Glutamatergic neuron (in vitro differentiated cells): ENCODE measurements around the gene PIK3R5. TPM values are rescaled to one million over a fixed set of nuclear protein-coding genes. Genes with fewer than 3 reads are reported as not detected.

Experiments
- DNase-seq: peaks from one replicate; pipeline ENCODE4 v3.0.0; 2022
- H3K27ac Mint-ChIP-seq: one replicate; pipeline ENCODE4 v1.8.0; 2020; ENCODE audit warnings: mild to moderate bottlenecking, mixed read lengths, inconsistent platforms; ENCODE audit not compliant: unreplicated experiment
- H3K27me3 Mint-ChIP-seq: one replicate; pipeline ENCODE4 v1.8.0; 2020; ENCODE audit warnings: mild to moderate bottlenecking, moderate library complexity, mixed read lengths, inconsistent platforms; ENCODE audit not compliant: unreplicated experiment
- H3K36me3 Mint-ChIP-seq: one replicate; pipeline ENCODE4 v1.8.0; 2020; ENCODE audit warnings: mild to moderate bottlenecking, mixed read lengths, inconsistent platforms; ENCODE audit not compliant: unreplicated experiment
- H3K4me1 Mint-ChIP-seq: one replicate; pipeline ENCODE4 v1.8.0; 2020; ENCODE audit warnings: mild to moderate bottlenecking, low read depth, mixed read lengths, inconsistent platforms; ENCODE audit not compliant: unreplicated experiment
- H3K4me3 Mint-ChIP-seq: one replicate; pipeline ENCODE4 v1.8.0; 2020; ENCODE audit warnings: mild to moderate bottlenecking, mixed read lengths, inconsistent platforms; ENCODE audit not compliant: unreplicated experiment
- H3K9me3 Mint-ChIP-seq: one replicate; pipeline ENCODE4 v1.8.0; 2020; ENCODE audit warnings: mild to moderate bottlenecking, moderate library complexity, mixed read lengths, inconsistent platforms; ENCODE audit not compliant: unreplicated experiment
- CTCF ChIP-seq: fragments of 200-600 bp; sonication (generic); IDR thresholded peaks from one replicate; pipeline ENCODE4 v1.5.0; 2021; ENCODE audit not compliant: partially characterized antibody, unreplicated experiment
- total RNA-seq: library from RNA; stranded (reverse); fragmentation: NEBNext Ultra II Directional; extraction: Animal tissue kit (Norgen Biotek cat#: 25700); gene quantifications from one replicate; pipeline ENCODE4 v1.2.1, GENCODE V29; 2021; ENCODE audit not compliant: unreplicated experiment

PIK3R5 gene
- total RNA-seq, 1 donor from 2014 or later = not detected

- no peak overlapping the region for H3K27ac Mint-ChIP-seq
Measured at GRCh38 chr17:8870406-8871040, 95.0 kb downstream of the PIK3R5 start.

GRCh38 chr17:8869114-8869815 is 96.2 kb downstream of the PIK3R5 start:
- H3K36me3 Mint-ChIP-seq = no peaks in the 10 kb centered on the region
- DNase-seq = no peak
- peaks cover 4% of the 10 kb centered on the region for H3K4me1 Mint-ChIP-seq
- no peak overlapping the region for H3K27ac Mint-ChIP-seq
- no peaks in the 10 kb centered on the region for H3K9me3 Mint-ChIP-seq
- no peak for TF ChIP-seq CTCF
- H3K4me3 Mint-ChIP-seq = no peak overlapping the region
- H3K27me3 Mint-ChIP-seq = peaks cover 6% of the 10 kb centered on the region

More at GRCh38 chr17:8870406-8871040, 95.0 kb downstream of the PIK3R5 start:
- H3K36me3 Mint-ChIP-seq = no peaks in the 10 kb centered on the region
- H3K9me3 Mint-ChIP-seq = peaks cover 2% of the 10 kb centered on the region
- no peak for DNase-seq
- peaks cover 4% of the 10 kb centered on the region for H3K4me1 Mint-ChIP-seq
- H3K27me3 Mint-ChIP-seq = peaks cover 8% of the 10 kb centered on the region
- no peak overlapping the region for H3K4me3 Mint-ChIP-seq
- TF ChIP-seq CTCF = no peak

- no peak overlapping the region for H3K27ac Mint-ChIP-seq
- H3K9me3 Mint-ChIP-seq = no peaks in the 10 kb centered on the region
- no peak overlapping the region for H3K4me3 Mint-ChIP-seq
- no peaks in the 10 kb centered on the region for H3K36me3 Mint-ChIP-seq
- H3K4me1 Mint-ChIP-seq = peaks cover 2% of the 10 kb centered on the region
- no peak for TF ChIP-seq CTCF
- peaks cover 6% of the 10 kb centered on the region for H3K27me3 Mint-ChIP-seq
- DNase-seq = no peak
Measured at GRCh38 chr17:8868529-8868951, 97.0 kb downstream of the PIK3R5 start.

GRCh38 chr17:8868092-8868491 is 97.4 kb downstream of the PIK3R5 start:
- no peaks in the 10 kb centered on the region for H3K9me3 Mint-ChIP-seq
- H3K27me3 Mint-ChIP-seq = peaks cover 4% of the 10 kb centered on the region
- DNase-seq = no peak
- H3K36me3 Mint-ChIP-seq = no peaks in the 10 kb centered on the region
- H3K27ac Mint-ChIP-seq = no peak overlapping the region
- TF ChIP-seq CTCF = no peak
- no peak overlapping the region for H3K4me3 Mint-ChIP-seq
- H3K4me1 Mint-ChIP-seq = peaks cover 2% of the 10 kb centered on the region

- TF ChIP-seq CTCF = no peak
- no peak within 1 kb of the TSS for H3K27ac Mint-ChIP-seq
- H3K9me3 Mint-ChIP-seq = no peaks in the 10 kb centered on the region
- DNase-seq = no peak
- peaks cover 4% of the 10 kb centered on the region for H3K27me3 Mint-ChIP-seq
- H3K36me3 Mint-ChIP-seq = no peaks in the 10 kb centered on the region
- peaks cover 2% of the 10 kb centered on the region for H3K4me1 Mint-ChIP-seq
- H3K4me3 Mint-ChIP-seq = no peak within 1 kb of the TSS
Measured at GRCh38 chr17:8867361-8867981, 98.0 kb downstream of the PIK3R5 start, which contains the start of gene PIK3R6. Gene PIK3R6 (minus strand): TSS chr17:8867674. CDS start chr17:8849794, 17,880 bp downstream.
